B cell (primary cell): ENCODE data around the gene SLC25A18. TPM values are rescaled to one million over a fixed set of nuclear protein-coding genes. Genes with fewer than 3 reads are reported as not detected.

Experiments
- ATAC-seq: fragments of 200-7000 bp; cut with Tn5 transposase; one replicate; pipeline ENCODE4 v1.10.0; 2021; ENCODE audit warnings: low read depth, mild to moderate bottlenecking, moderate number of reproducible peaks, moderate library complexity
- CTCF ChIA-PET: fragments of 350-600 bp; sonication (Branson Sonifier 250); formaldehyde crosslinking; loops from one replicate; lab custom pipeline; 2021; ENCODE audit warnings: antibody characterized with exemption, inconsistent platforms; lab: Charles Lee
- POLR2A ChIA-PET: fragments of 350-600 bp; sonication (Branson Sonifier 250); formaldehyde crosslinking; loops from one replicate; lab custom pipeline; 2021; ENCODE audit warnings: antibody characterized with exemption; lab: Charles Lee
- DNase-seq: peaks from one replicate; pipeline ENCODE4 v3.0.0; 2013
- H2AFZ ChIP-seq: 2 replicates; pipeline ENCODE4 v1.6.1; 2012; ENCODE audit warnings: mild to moderate bottlenecking, low read depth, low read length; ENCODE audit not compliant: insufficient read depth, poor library complexity, severe bottlenecking
- H3K27ac ChIP-seq, 2 donors: 1 replicate in 1 of 2; 2 replicates in 1 of 2; pipeline ENCODE4 v1.5.1; 2012 to 2013; ENCODE audit warnings: low read length in 2 of 2, mild to moderate bottlenecking in 2 of 2, moderate library complexity in 1 of 2
- H3K27me3 ChIP-seq, 4 experiments: fragments of 200-600 bp in 1 of 4; sonication (generic) in 1 of 4; replicated peaks in 1 of 4; 1 replicate in 2 of 4; 2 replicates in 2 of 4; pipeline versions ENCODE4 v1.6.1 to v1.7.0; 2013 to 2016; ENCODE audit warnings: low read length in 3 of 4, mild to moderate bottlenecking in 2 of 4, mixed read lengths in 1 of 4, moderate library complexity in 1 of 4; ENCODE audit not compliant: insufficient read depth in 4 of 4, control insufficient read depth in 3 of 4; ENCODE audit errors: control extremely low read depth in 1 of 4
- H3K36me3 ChIP-seq, 2 experiments: replicated peaks in 1 of 2; 1 replicate in 1 of 2; 2 replicates in 1 of 2; pipeline versions ENCODE4 v1.6.1 to v1.7.1; 2013; ENCODE audit warnings: low read length in 1 of 2; ENCODE audit not compliant: insufficient read depth in 2 of 2, control insufficient read depth in 1 of 2; ENCODE audit errors: control extremely low read depth in 1 of 2, extremely low read depth in 1 of 2
- H3K4me1 ChIP-seq, 2 donors: fragments of 200-600 bp in 1 of 2; sonication (generic) in 1 of 2; 1 replicate in 1 of 2; 2 replicates in 1 of 2; pipeline versions ENCODE4 v1.5.1 to v1.6.1; 2013 to 2017; ENCODE audit warnings: low read length in 2 of 2; ENCODE audit not compliant: control insufficient read depth in 2 of 2, insufficient read depth in 2 of 2
- H3K4me2 ChIP-seq: replicated peaks from 2 replicates; pipeline ENCODE3; 2012; ENCODE audit warnings: mild to moderate bottlenecking, low read depth, low read length; ENCODE audit not compliant: poor library complexity, severe bottlenecking
- H3K4me3 ChIP-seq, 5 experiments: fragments of 200-600 bp in 1 of 5; sonication (generic) in 1 of 5; 1 replicate in 3 of 5; 2 replicates in 2 of 5; pipeline versions ENCODE4 v1.5.1 to v1.7.0; 2011 to 2016; ENCODE audit warnings: low read length in 4 of 5, mild to moderate bottlenecking in 4 of 5, low read depth in 2 of 5, control low read depth in 1 of 5, moderate library complexity in 1 of 5; ENCODE audit not compliant: insufficient read depth in 1 of 5; ENCODE audit errors: control extremely low read depth in 1 of 5, extremely low read depth in 1 of 5
- H3K79me2 ChIP-seq: fragments of 200-600 bp; sonication (generic); one replicate; pipeline ENCODE4 v1.6.0; 2016; ENCODE audit warnings: low read length; ENCODE audit not compliant: control insufficient read depth, insufficient read depth
- H3K9ac ChIP-seq: fragments of 200-600 bp; sonication (generic); 2 replicates; pipeline ENCODE4 v1.6.1; 2017; ENCODE audit warnings: mild to moderate bottlenecking, low read length, moderate library complexity
- H3K9me3 ChIP-seq, 3 donors: one replicate each; pipeline versions ENCODE4 v1.6.1 to v1.7.1; 2013; ENCODE audit warnings: low read length in 2 of 3; ENCODE audit not compliant: control insufficient read depth in 2 of 3, insufficient read depth in 1 of 3; ENCODE audit errors: control extremely low read depth in 1 of 3
- H4K20me1 ChIP-seq: 2 replicates; pipeline ENCODE4 v1.6.0; 2012; ENCODE audit warnings: mild to moderate bottlenecking, low read length; ENCODE audit not compliant: insufficient read depth, control insufficient read depth, poor library complexity, severe bottlenecking
- H3K27ac Mint-ChIP-seq: one replicate; pipeline ENCODE4 v1.8.0; 2021; ENCODE audit warnings: mixed read lengths
- H3K27me3 Mint-ChIP-seq: one replicate; pipeline ENCODE4 v1.8.0; 2021; ENCODE audit warnings: mixed read lengths
- H3K4me1 Mint-ChIP-seq: one replicate; pipeline ENCODE4 v1.8.0; 2021; ENCODE audit warnings: mixed read lengths
- H3K4me3 Mint-ChIP-seq: one replicate; pipeline ENCODE4 v1.8.0; 2021; ENCODE audit warnings: mixed read lengths
- H3K9me3 Mint-ChIP-seq: one replicate; pipeline ENCODE4 v1.8.0; 2022; ENCODE audit warnings: mixed read lengths; ENCODE audit not compliant: insufficient read depth
- EZH2 ChIP-seq: IDR thresholded peaks from 2 replicates; pipeline ENCODE4 v1.6.1; 2012; ENCODE audit warnings: borderline replicate concordance, low read depth, mild to moderate bottlenecking, moderate library complexity, low read length; ENCODE audit not compliant: insufficient read depth, poor library complexity, severe bottlenecking
- WGBS: methylation state at CpG from one replicate; pipeline ENCODE4 v1.1.5; 2013; ENCODE audit warnings: missing lambda C conversion rate; ENCODE audit not compliant: insufficient coverage; 5-methylcytosine and 5-hydroxymethylcytosine counted together
- intact Hi-C: fragments of 100-400 bp; cut with micrococcal nuclease; formaldehyde crosslinking; loops from one replicate; pipeline ENCODE4 v1.10.0; 2022
- polyA plus RNA-seq: library from polyadenylated mRNA; depleted of rRNA; stranded (reverse); fragments of >200 nt; gene quantifications from 2 replicates; pipeline ENCODE4 v1.2.3, GENCODE V29; 2012
- total RNA-seq, 2 donors: library from RNA; stranded (reverse); fragments of 120-200 nt in 1 of 2; gene quantifications; 1 replicate in 1 of 2; 2 replicates in 1 of 2; pipeline versions ENCODE4 v1.2.3 to v1.2.4, GENCODE V29; 2013 to 2022
- TF ChIP-seq, protein P1 (sequence below): fragments of 200-600 bp; IDR thresholded peaks from one replicate; pipeline ENCODE4 v1.8.0; 2022; ENCODE audit warnings: antibody characterized with exemption, mild to moderate bottlenecking

Gene SLC25A18
- total and polyA plus RNA-seq, 2 donors (not counting 1 experiment from before 2014, with no cell fraction given), result not detected

DNA sequence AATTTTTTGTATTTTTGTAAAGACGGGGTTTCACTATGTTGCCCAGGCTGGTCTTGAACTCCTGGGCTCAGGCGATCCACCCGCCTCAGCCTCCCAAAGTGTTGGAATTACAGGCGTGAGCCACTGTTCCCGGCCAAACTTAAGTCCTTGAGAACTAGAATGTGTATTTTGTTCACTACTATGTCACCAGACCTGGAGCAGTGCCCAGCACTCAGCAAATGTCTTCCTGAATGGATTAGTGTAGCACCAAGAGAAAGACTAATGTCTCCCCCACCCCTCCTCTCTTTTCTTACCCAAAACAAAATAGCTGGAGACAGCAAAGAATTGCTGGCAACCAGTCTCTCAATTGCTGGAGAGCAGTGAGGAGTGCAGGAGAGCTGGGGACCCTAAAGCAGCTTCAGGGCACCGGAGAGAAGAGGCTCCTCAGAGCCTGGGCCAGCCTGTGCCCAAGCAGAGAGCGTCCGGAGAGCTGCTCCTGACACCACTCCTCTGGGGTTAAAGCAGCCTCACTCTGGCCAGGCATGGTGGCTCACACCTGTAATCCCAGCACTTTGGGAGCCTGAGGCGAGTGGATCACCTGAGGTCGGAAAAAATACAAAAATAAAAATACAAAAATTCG, 14.9 kb downstream of the SLC25A18 start:
- Histone ChIP-seq H3K36me3 (no peaks in the 10 kb centered on the region), H3K4me1 (no peaks in the 10 kb centered on the region), H3K4me2 (no peak overlapping the region), H3K4me3 (no peak overlapping the region), H3K27me3 (peaks cover 0 to 10% (median 2%) of the 10 kb centered on the region in 4 experiments), H3K27ac (no peak overlapping the region), H3K9me3 (no peaks in the 10 kb centered on the region), H3K79me2 (no peaks in the 10 kb centered on the region), H4K20me1 (no peaks in the 10 kb centered on the region), H3K9ac (no peak overlapping the region), H2AFZ (no peak overlapping the region)
- ChIA-PET CTCF (interaction anchor here (0.9 kb wide), 1 partner anchor 19 kb away, joined by 3 read pairs; no protein-coding TSS in a partner anchor), POLR2A (no interaction called here)
- Mint-ChIP-seq H3K4me3 (no peak overlapping the region), H3K27ac (no peak overlapping the region), H3K9me3 (no peaks in the 10 kb centered on the region), H3K4me1 (no peaks in the 10 kb centered on the region), H3K27me3 (peaks cover 3% of the 10 kb centered on the region)
- DNase-seq, result no peak
- intact Hi-C loops, result no loop called here
- no peak for ATAC-seq
- no peak for TF ChIP-seq EZH2
- TF ChIP-seq, protein P1, sequence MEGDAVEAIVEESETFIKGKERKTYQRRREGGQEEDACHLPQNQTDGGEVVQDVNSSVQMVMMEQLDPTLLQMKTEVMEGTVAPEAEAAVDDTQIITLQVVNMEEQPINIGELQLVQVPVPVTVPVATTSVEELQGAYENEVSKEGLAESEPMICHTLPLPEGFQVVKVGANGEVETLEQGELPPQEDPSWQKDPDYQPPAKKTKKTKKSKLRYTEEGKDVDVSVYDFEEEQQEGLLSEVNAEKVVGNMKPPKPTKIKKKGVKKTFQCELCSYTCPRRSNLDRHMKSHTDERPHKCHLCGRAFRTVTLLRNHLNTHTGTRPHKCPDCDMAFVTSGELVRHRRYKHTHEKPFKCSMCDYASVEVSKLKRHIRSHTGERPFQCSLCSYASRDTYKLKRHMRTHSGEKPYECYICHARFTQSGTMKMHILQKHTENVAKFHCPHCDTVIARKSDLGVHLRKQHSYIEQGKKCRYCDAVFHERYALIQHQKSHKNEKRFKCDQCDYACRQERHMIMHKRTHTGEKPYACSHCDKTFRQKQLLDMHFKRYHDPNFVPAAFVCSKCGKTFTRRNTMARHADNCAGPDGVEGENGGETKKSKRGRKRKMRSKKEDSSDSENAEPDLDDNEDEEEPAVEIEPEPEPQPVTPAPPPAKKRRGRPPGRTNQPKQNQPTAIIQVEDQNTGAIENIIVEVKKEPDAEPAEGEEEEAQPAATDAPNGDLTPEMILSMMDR, result no peak
- WGBS, result 84% methylated on average over 10 of the region's 11 CpGs

DNA sequence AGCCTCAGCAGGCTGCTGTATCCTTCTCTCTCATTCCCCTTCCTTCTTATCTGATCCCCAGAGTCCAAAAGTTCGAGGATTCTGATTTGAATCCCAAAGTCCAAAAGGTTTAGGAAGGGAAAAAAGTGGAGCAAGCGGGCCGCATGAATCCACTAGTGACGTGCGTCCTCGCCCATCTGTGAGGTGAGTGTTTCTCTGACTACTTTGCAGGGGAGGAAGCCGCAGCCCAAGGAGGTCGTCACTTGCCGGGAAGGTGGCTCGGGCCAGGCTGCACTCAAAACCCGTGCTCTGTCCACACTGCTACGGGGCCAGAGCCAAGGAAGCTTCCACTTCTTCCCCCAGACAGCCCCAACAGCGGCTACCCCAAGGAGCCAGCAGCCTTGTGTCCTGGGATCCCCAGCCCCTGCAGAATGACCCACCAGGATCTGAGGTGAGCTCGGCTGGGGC, 16.3 kb downstream of the SLC25A18 start:
- no peaks in the 10 kb centered on the region for H3K79me2 ChIP-seq
- ATAC-seq, result no peak
- Mint-ChIP-seq H3K4me1 (no peaks in the 10 kb centered on the region), H3K4me3 (no peak overlapping the region), H3K27me3 (peaks cover 3% of the 10 kb centered on the region), H3K27ac (no peak overlapping the region), H3K9me3 (no peaks in the 10 kb centered on the region)
- 92% methylated on average over 13 of the region's 14 CpGs for WGBS
- H3K27me3 ChIP-seq, result peaks cover 0 to 5% (median 0%) of the 10 kb centered on the region in 4 experiments
- ChIA-PET CTCF (no interaction called here), POLR2A (no interaction called here)
- no peaks in the 10 kb centered on the region for H3K4me1 ChIP-seq
- no peak overlapping the region for H2AFZ ChIP-seq
- H3K9ac ChIP-seq, result no peak overlapping the region
- H4K20me1 ChIP-seq, result no peaks in the 10 kb centered on the region
- no peak overlapping the region for H3K4me3 ChIP-seq
- TF ChIP-seq EZH2, result no peak
- intact Hi-C loops, result no loop called here
- no peak overlapping the region for H3K4me2 ChIP-seq
- no peak for DNase-seq
- no peaks in the 10 kb centered on the region for H3K9me3 ChIP-seq
- H3K27ac ChIP-seq, result no peak overlapping the region
- H3K36me3 ChIP-seq, result no peaks in the 10 kb centered on the region
